Astrocyte of the cerebellum (primary cell): ENCODE results near the gene CSF3R.
"Not testable (repeated sequence)": the region's sequence is repeated elsewhere in the genome, so short reads cannot be mapped to it uniquely, and the experiment has no call there.

ENCODE experiments used
- DNase-seq: peaks from one replicate; pipeline ENCODE4 v3.0.0-alpha.2; 2011; ENCODE audit warnings: low read depth
- H3K4me3 ChIP-seq: 2 replicates; pipeline ENCODE4 v1.5.1; 2011; ENCODE audit warnings: mild to moderate bottlenecking, low read depth, low read length, moderate library complexity
- CTCF ChIP-seq: IDR thresholded peaks from 2 replicates; pipeline ENCODE4 v1.5.1; 2012; ENCODE audit warnings: low read length, low read depth, moderate library complexity, mild to moderate bottlenecking; ENCODE audit errors: missing control alignments
- in situ Hi-C: cut with HindIII; loops from 2 replicates; pipeline ENCODE4 v1.10.0; 2017; ENCODE audit warnings: low sequenced_read_pairs

CSF3R gene

DNA sequence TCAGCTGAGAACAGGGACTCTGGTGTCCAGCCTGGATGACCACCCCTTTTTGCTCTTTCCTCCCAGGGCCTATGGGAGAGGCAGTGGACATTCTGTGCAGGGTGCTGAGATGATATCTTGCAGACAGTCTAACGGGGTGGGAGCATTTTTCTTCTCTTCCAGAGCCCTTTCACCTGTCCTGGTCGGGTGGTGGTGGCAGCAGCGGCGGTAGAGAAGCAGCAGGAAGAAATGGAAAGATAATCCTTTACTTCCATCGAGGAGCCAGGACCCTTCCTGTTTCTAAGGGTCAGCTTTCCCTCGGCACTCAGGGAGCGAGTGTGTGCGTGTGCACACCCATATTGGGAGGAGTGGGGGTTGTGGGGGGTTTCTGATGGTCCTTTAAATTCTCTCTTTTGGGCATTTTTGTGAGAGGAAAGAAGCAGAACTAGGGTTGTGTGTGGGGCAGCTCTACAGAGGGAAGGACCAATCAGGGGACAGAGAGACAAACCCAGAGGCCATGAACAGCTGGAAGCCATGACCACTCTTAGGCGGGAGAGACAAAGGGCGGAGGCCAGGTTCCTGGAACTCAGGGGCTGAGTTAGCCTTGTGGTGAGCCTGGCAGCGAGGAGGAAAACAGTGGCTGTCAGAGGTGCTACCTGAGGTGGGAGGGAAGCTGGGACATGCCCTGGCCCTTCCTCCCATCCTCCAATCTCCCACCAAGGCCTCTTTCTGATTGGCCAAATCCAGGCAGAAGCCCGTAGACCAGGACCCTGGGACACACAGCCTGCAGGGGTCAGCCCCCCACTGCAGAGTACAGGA, 31.2 kb upstream of the CSF3R start:
- H3K4me3 ChIP-seq, result no peak overlapping the region
- in situ Hi-C loops, result no loop called here
- TF ChIP-seq CTCF, result no peak
- no peak for DNase-seq

DNA sequence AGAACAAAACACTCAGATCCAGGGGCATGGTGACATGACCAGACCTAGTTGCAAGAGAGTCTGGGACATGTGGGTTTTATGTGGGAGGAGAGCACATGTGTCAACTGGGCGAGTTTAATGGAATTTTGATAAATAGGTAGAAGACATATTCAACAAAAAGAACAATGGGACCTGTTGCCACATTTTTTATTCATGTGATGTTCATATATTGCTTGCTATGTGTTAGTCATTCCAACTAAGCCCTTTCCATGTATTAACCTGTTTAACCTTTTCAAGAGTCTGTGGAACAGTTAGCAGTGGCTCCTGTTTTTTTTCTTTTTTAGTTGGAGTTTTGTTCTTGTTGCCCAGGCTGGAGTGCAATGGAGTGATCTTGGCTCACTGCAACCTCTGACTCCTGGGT, 30.1 kb upstream of the CSF3R start:
- TF ChIP-seq CTCF, result no peak
- no peak for DNase-seq
- in situ Hi-C loops, result no loop called here
- H3K4me3 ChIP-seq, result no peak overlapping the region

GRCh38 chr1:36511804-36512798, 29.4 kb upstream of the CSF3R start:
- in situ Hi-C loops, result no loop called here
- no peak for DNase-seq
- TF ChIP-seq CTCF, result no peak
- H3K4me3 ChIP-seq, result no peak overlapping the region

- H3K4me3 ChIP-seq, in situ Hi-C loops, DNase-seq: not testable (repeated sequence)
Observed at GRCh38 chr1:36511220-36511619, 28.5 kb upstream of the CSF3R start.

- no peak for DNase-seq
- in situ Hi-C loops, result no loop called here
- no peak for TF ChIP-seq CTCF
- no peak overlapping the region for H3K4me3 ChIP-seq
Observed at GRCh38 chr1:36510418-36510817, 27.7 kb upstream of the CSF3R start.

- no peak for TF ChIP-seq CTCF
- in situ Hi-C loops, result no loop called here
- no peak for DNase-seq
- H3K4me3 ChIP-seq, result no peak overlapping the region
Observed at GRCh38 chr1:36508257-36508656, 25.5 kb upstream of the CSF3R start.
